NOMO-1 treated with DMSO at 0.1 percent for 48 hours (cell line): ENCODE data around the gene GNB1L.

Experiments used
- DNase-seq: peaks from one replicate; lab custom pipeline; 2025; ENCODE audit not compliant: unreplicated experiment; lab: John Stamatoyannopoulos, UW

The GNB1L gene

GRCh38 chr22:19738664-19739447 lies 115.8 kb downstream of the GNB1L start:
- no peak for DNase-seq

- no peak for DNase-seq
Observed at GRCh38 chr22:19737846-19738663, 116.6 kb downstream of the GNB1L start.

DNA sequence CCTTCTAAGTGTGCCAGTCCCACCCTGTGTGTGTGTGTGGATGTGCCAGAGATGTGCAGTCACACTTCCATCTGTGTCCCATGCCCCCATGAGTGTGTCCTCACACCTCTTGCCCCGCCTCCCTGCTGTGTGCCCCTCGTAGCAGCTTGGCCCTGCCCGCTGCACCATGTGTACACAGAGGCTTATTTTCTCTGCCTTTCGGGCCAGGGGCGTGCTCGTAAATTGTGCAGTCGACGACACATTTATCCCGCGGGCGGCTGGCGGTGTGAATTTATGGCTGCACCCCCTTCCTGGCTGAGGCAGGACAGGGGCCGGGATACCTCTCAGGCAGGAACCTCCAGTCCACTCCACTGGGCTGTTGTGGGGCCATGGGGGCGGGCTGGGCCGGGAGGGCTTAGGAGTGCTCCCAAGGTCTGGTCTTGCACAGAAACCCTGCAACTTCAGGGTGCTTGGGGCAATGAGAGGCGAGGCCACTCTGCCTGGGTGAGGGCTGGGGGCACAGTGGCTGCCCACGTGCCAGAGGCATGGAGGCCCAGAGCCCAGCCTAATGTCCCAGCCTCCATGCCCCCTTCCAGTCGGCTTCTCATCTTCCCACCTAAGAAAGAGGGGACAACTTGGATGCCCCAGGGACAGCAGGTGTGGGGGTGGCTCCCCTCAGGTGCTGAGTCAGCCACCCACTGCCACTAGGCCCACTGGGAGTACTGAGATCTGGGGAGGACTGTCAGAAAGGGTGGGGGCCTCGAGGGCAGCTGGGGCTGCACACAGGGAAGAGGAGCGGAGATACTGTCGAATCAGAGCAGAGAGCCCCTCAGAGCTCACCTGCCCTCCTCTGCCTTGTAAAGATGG lies 118.8 kb downstream of the GNB1L start:
- no peak for DNase-seq

GRCh38 chr22:19734837-19735382 lies 119.8 kb downstream of the GNB1L start:
- DNase-seq, result no peak

GRCh38 chr22:19734163-19734562 lies 120.5 kb downstream of the GNB1L start:
- no peak for DNase-seq

- no peak for DNase-seq
Observed at GRCh38 chr22:19733755-19734154, 120.9 kb downstream of the GNB1L start.
